ENCODE measurements around the gene TMEM53.

The TMEM53 gene

DNA sequence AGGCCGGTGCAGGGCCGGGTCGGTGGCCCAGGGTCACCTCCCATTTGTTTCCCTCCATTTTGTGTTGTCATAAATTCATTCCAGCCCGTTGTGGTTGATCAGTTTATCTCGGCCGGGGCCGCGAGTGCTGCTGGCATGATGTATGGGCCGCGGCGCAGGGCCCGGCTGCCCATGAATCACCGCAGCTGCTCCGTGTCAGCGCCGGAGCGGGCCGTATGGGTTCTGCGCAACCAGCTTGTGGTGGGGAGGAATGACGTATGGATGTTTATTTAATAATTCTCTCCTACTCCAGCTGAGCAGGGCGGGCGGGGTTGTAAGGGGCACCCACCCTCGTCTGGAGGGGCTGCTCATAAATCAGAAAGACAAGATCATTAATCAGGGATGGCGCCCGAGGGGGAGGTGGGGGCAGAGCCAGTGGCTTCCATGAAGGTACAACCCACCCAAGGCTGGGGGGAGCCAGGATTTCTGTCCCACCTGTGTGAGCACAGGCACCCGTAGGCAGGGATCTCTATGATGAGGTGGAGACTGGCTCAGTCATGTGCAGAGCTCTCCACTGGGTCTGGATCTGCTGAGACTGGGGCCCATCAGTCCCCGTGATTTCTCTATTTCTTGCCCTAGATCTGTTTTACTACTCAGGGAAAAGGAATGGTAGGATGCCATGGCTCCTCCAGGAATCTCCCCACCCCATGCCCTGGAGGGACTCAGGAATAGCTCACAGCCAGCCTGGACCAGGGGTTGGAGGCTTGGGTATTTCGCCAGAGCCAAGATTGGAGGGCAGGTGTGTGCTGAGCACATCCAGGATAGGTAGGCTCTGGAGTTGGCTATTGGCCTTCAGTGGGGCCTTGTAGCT, 27.8 kb downstream of the TMEM53 start:
- DNase-seq: no peak

DNA sequence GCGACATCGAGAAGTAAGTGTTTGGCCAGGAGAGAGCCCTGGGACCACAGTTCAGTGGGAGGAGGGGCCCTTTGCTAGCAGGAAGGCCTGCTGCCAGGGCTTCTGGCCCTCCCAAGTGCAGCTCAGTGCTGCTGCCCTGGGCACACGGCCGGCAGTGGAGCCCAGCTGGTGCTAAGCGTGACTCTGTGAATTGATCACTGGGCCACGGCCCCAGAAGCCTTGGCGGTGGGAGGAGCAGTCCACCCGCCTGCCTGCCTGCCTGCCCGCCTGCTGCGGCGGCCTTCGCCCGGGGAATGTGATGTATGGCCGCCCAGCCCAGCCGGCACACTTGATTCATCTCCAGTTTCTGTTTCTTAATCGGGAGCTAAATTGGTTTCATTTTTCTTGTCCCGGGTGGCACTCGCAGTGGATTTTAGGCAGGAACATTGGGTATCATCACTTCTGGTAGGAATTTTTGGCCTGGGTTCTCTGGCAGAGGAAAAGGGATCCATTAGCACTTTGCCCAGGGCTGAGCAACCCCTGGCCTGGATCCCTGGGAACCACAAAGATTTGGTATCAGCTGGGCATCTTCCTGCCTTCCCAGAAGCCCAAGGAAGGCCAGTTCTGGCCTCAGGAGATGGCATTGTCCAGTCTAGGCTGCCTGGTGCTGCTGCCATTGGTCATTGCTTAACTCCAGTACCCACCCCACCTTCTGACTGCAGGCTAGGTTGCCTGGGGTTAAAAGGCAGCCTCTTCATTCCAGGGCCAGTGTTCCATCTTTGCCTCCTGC, 28.6 kb downstream of the TMEM53 start:
- DNase-seq: no peak

DNA sequence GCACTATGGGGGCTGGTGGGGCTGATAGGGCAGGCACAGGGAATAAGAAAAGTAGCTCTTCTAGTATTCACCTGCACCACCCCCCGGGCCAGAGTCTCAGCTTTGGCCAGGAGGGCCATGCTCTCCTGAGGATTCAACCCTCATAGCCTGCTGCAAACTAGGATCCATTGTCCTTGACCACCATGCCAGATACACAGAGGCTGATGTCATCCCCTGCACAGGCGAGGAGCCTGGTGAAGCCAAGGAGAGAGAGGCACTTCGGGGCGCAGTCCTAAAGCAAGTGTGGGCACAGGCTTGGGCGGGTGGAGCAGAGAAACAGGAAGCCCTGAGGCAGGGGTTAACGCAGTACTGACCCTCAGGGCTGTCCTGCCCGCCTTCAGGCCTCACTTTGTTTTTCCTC, 29.5 kb downstream of the TMEM53 start:
- no peak for DNase-seq

DNA sequence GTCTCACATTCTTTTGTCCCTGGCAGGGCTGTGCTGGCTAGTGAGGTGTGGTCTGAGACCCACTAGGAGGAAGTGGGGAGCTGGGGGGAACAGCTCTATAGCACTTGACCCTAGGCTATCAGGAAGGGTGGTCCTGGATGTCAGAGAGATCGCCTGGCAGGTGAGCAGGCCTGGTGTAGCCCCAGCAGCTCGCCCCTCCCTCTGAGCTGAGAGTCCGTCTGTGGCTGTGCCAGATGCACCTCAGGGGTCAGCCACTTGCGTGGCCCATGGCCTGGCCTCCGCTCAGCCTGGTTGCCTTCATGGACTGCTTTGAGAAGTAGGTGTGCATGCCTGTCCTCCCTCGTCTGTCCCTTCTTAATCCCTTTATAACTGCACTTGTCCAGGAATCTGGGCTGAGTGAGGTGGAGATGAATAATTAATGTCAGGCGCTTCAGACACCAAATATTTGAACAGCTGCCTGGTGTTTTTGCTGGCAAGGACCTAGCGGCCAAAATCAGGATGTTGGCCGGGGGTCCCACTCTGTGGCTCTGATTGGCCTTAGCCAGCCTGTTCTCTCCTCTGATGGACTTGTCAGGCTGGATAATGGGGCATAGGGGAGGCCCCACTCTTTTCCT, 30.5 kb downstream of the TMEM53 start:
- DNase-seq: no peak

DNA sequence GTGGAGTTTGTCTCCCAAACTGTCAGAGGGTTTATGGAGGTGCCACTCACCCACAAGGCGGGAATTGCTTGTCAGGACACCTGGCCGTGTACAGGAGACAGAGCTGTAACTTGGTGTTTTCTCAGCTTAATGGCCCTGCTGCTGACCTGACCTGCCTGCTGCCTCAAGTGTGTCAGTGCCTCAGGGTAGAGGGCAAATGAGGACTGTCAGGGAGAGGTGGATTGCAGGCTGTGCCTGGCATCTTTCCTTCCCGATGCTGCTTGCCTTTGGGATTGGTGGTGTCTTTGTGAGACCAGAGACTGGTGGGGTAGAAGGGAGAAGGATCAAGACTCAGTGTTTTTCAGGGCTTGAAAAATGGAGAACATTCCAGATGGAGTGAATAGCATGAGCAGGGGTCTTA, 31.4 kb downstream of the TMEM53 start:
- no peak for DNase-seq

DNA sequence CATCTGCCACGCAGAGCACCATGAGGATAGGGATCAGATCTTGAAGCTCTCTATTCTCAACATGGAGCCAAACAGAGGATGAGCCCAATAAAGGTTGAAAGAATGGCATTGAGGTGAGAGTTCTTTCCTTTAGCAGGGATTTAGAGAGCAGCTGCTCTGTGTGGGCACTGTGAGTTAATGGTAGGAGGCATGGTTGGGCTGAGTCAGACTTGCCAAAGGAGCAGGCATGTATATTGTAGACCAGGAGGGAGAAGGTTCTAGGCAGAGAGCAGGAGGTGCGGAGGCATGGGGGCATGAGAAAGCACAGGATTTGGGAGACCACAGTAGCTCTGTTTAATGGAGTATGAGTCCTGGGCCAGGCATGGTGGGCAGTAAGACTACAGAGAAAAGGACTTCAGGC, 32.0 kb downstream of the TMEM53 start:
- DNase-seq: no peak

DNA sequence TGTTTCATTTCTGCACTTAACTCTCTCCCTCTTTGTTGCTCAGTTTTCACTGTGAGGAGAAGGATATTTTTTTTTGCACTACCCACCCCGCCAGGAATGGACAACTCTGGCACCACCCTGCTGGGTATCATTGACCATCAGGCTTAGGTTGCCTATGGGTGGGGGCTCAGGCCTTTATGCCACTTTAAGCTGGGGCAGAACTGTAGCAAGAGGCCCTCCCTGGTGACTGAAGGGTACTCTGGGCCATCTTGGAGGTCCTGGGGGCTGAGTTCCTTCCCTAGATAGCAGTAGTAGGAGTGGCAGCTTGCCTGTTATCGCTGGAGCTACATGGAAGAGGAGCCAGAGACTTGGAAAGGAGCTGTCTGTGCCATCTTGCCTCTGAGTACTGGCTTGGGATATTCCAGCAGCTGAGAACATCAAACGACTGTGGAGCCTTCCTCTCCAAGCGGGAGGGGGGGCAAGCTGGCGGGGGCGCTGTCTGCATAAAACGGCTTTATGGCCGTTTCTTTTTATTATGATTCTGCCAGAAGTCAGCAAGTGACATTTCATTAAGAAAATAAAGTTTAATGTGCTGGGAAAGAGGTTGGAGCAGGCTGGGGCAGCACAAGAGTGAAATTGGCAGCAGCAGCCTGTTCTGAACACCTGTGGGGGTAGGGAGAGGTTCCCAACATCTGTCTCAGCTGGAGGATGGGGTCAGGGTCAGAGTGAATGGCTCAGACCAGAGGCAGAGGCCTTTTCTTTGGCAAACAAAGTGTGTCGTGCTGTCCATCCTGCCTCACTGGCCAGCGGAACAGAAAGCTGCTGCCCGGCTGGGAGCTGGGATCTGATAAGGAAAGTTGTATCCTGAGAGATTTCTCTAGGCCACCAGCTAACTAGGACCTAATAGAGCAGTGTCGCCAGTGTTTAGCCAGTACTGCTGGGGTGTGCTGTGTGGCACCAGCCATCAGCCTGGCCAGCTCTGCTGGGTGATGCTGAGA, 32.9 kb downstream of the TMEM53 start:
- no peak for DNase-seq

DNA sequence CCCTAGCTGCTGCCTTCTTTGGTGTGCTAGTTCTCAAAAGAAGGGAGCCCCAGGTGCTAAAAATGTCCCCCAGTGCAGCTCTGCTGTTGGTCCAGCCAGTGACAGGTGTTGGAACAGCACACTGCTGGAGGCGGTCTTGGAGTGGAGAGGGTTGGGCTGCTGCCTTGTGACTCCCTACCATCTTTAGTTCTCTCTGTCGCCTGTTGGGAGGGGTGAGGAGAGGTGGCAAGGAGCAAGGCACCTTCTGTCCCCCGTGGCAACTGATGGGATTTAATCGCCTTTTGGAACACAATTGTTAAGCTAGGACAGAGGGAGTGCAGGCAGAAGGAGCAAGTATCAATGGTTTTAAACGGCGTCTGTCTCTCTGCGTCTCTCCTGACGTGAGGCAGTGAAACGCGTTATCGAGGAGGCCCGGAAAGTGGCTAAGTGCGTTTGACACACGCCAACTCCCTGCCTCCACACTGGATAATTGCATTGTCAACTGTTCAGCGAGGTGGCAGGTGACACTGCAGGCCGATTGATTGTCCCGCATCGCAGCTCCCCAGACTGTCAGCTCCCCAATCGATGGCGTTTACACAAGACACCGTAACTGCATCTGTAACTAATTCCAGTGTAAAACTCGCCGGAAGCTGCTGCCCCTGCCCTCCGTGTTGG, 34.0 kb downstream of the TMEM53 start:
- DNase-seq: peak; percentile 46

DNA sequence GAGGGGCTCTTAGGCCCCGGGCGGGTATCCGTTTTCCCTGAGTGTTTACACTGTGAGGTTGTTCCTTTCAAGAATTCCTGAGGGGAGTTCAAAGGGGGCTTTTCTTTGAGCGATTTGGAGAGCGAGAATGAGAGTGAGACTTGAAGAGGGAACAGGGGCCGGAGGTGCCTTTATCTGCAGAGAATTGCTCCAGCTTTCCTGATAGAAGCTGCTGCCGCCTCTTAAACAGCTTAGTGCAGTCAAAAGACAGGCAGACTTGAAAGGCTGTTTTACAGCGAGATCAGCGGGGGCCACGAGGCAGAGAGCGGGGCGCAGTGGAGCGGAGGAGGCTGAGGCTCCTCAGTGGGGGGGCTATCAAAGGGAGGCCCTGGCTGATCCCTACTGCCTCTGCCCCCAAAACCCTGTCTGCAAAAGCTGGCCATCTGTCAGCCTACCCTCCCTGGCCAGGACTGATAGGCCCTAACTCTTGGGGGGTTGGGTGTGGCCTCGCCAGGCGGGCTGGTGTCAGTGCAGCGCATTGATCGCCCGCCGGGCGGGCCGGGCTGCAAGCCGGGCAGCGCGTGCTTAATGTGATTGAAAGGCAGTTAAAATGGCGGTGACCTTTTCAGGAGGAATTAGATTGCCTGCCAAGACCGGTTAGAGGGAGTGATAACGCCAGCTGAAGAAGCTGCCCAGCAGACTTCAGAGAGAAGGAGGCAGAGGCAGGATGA, 36.4 kb downstream of the TMEM53 start:
- DNase-seq: no peak

DNA sequence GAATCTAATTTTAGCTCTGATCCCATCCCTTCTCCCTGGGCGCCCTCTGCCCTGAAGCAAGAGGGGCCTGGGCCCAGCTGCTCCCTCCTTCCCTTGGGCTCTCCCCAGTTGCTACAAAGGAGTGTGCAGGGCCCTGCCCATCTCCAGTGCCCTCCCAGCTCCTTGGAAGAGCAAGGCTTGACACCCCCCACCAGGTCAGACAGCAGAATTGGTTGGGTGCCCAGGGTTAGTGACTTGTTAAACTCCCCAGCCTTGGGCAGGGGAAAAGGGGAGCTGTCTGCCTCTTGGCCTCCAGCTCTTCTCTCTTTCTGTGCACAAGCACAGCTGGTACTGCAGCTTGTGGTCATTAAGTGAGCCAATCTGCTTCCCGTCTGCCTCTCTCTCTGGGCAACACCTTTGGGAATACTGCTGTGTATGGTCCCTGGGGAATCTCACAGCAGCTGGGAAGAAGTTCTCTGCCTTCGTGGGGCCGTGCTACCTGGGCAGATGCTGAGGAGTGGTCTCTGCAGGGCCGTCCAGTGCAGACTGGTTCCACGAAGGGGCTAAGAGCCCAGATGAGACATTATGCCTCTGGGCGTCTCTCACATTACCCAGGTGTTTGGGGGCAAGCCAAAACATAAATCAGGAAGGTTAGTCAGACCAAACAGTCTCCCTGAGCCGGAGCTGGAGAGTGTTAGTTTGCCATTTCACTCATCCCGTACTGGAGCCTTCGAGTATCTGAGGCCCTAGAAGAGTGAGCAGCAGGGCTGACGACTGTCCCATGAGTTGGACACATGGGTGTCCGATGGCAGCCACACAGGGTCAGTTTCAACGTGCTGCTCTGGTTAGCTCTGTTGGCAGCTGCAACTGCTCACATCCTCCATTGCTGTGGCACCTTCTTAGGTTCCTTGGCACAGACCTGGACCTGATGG, 37.3 kb downstream of the TMEM53 start:
- DNase-seq: peak; percentile 12

DNA sequence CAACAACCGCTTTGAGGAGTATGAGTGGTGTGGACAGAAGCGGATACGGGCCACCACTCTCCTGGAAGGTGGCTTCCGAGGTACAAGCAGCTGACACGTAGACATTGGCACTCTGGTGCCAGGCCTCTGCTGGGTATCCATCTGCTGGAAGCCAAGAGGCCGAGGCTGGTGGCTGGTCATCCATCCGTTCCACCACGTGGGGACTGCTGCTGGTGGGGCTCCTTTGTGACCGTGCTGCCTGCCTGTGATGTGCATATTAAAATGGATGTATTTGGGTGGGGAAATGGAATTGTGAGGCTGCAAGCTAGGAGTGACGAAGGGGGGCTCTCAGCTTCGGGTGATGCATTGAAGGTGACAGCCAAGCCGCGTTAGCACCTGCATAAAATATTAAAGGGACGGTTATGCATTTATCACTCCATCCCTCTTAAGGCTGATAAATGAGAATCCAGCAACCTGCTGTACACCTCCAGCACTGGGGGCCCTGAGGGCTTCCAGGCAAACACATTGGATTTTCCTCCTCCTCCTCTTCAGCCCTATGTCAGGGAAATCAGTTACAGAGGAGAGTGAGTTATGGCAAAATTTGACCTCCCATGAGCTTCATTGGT, 38.1 kb downstream of the TMEM53 start:
- DNase-seq: no peak

DNA sequence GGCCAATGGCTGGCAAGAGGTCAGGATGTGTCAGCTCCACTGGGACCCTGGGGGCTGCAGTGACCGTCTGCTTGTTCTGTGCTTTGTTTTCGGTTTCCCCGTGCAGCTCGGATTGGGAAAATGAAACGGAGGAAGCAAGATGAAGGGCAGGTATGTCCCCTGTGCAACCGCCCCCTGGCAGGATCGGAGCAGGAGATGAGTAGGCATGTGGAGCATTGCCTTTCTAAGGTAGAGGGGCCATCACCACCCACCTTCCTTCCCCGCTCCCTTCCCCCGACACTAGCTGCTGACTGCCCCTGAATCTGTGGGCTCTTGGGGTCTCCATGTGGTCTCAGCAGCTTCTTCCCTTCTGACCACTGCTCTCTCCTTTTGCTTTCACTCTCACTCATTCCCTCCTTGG, 38.8 kb downstream of the TMEM53 start:
- no peak for DNase-seq

DNA sequence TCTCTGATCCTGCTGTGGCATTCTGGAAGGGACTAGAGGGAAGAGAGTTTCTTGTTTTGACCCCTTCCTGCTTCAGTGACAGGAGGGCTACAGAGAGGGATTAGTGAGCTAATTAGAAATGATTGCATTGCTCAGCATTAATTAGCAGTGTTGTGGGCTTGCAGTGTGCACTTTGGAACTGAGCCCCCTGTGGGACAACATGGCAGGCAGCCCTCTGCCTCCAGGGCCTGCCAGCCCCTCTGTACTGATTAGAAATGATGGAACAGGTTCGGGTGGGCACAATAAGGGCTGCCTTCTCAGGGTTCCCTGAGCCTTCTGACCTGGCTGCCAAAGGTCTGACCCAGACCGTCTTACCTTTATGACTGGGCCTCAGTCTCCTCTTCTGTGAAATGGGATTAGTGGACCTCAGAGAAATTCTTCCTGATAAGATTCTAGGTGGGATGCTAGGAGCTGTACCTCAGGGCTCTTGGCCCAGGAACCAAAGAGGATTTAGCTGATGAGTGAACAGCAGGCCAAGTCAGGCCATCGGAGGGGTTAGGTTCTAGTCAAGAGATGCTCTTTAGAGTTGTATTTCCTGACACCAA, 39.6 kb downstream of the TMEM53 start:
- DNase-seq: no peak

DNA sequence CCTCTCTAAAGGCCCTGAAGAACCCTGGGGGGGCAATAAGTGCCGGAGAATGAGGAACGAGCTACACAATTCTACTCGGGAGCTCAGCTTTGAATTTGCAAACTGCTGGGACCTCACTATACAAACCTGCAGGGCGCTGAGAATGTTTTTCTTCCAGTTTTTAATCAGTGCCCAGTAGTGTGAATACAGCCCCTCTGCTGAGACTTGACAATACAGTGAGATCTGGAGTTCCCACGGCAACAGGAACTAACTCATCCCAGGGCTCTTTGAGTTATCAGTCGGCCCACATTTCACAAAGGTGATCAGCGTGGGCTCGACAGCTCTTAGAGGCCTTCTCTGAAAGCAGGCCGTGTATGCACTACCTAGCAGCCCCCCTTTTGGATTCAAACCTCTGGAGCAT, 41.7 kb downstream of the TMEM53 start:
- DNase-seq: no peak

DNA sequence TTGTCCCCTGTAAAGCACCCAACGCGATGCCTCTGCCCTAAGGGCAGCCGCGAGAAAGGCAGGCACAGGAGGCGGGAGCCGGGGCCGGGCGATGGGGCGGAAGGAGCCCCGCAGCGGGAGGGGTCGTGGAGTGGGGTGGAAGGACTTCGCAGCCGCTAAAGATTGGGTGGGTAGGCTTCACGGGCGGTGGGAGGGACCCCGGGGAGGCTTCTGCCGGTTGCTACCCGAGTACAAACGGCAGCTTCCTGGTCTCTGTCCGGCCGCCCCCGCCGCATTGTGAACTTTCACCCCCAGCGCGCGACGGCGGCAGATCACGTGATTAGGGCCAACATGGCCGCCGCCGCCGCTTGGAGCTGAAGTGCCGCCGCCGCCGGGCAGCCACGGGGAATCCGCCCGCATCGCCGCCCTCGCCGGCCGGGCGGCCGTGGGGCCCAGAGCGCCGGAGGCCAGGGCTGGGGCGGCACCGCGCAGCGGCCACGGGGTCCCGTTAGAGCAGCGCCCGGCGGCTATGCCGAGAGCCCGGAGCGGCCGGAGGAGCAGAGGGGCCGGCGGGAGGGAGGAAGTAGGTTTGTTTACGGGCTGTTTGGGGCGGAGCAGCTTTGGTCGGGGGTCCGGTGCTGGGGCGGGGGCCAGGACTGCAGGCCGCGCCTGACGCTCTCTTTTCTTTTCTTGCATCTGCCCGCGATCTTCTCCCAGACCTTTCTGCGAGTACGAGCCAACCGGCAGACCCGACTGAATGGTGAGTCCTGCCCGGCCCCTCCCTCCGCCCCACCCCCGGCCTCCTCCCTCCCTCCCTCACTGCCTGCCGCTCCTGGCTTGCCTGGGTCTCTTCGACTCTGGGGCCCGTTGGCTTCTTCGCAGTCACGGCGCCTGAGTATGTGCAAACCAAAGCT, 42.4 kb downstream of the TMEM53 start:
- DNase-seq: peak; percentile 87

DNA sequence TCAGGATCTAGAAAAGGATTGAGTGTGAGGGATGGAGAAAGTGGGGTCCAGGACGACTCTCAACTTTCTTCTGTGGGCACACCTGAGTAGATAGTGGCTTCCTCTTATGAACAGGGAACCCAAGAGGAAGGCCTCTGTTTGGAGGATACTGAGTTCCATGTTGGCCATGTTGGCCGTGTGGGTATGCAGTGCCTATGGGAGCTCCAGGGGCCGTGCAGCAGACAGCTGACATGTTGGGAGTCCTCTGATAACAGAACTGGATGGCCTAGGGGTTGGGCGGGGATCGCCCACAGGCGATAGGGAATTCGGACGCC, 43.0 kb downstream of the TMEM53 start:
- no peak for DNase-seq

DNA sequence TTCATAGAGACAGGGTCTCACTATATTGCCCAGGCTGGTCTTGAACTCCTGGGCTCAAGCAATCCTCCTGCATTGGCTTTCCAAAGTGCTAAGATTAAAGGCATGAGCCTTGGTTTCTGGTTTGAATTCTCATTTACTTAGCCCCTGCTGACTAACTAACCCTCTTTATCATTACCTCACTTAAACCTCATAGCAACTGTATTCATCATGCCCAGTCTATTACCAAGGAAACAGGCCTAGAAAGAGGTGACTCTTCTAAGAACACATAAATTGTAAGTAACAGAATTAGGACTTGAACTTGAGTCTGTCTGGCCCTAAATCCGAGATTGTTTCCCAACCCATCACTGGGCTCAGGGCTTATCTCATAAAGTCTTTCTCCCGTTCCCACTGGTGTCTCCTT, 44.2 kb downstream of the TMEM53 start:
- DNase-seq: no peak

DNA sequence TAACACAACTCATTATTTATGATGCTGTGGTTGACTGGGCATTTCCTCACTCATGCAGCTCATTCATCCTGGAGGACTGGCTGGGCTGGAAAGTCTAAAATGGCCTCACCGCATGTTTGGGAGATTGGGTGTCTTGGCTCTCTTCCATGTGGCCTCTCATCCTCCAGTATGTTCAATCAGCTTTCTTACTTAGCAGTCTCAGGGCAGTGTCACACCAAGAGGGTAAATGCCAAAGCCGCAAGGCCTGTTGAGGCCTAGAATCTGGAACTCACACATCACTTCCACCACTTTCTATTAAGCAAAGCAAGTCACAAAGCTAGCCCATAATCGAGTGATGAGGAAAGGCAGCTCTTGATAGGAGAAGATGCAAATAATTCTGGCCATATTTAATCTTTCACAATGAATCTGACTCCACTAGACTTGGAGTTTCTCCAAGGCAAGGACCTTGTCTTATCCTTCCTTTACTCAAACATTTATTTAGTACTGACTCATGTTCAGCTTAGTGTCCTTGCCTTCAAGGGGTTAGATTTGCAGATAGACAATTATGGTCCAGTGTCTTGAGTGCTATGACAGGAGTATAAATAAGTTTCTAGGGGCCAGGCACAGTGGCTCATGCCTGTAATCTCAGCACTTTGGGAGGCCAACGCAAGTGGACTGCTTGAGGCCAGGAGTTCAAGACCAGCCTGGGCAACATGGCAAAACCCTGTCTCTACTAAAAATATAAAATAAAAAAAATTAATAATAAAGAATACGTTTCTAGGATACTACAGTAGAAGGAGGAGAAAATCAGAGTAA, 45.1 kb downstream of the TMEM53 start:
- DNase-seq: no peak

Measured in NCI-H1105 (cell line).